GM19238 (cell line): ENCODE measurements around the gene NLGN3.

Source experiments
- DNase-seq: peaks from one replicate; pipeline ENCODE4 v3.0.0; 2011; ENCODE audit warnings: low spot score; ENCODE audit not compliant: insufficient read length

NLGN3 gene

GRCh38 chrX:71212536-71212935 is 67.9 kb downstream of the NLGN3 start:
- no peak for DNase-seq

GRCh38 chrX:71214152-71214551 is 69.5 kb downstream of the NLGN3 start:
- no peak for DNase-seq

- no peak for DNase-seq
These were observed 70.1 kb downstream of the NLGN3 start for GRCh38 chrX:71214604-71215337.

- DNase-seq, result no peak
These were observed 70.8 kb downstream of the NLGN3 start for GRCh38 chrX:71215338-71215912.

GRCh38 chrX:71216485-71216884 is 71.8 kb downstream of the NLGN3 start:
- DNase-seq, result no peak

GRCh38 chrX:71217298-71217697 is 72.7 kb downstream of the NLGN3 start:
- DNase-seq, result no peak
